Stomach (tissue), 4 donors: ENCODE results near the gene KBTBD8.

Experiments
- CTCF ChIP-seq, 7 experiments: fragments of 450-650 bp in 4 of 7; fragments of 200-600 bp in 3 of 7; sonication (generic) in 3 of 7; IDR thresholded peaks; one replicate each; pipeline ENCODE4 v1.5.1; 2016 to 2019; ENCODE audit warnings: antibody characterized with exemption in 7 of 7, control low read depth in 2 of 7, mild to moderate bottlenecking in 1 of 7
- EP300 ChIP-seq: sonication (generic); formaldehyde crosslinking; IDR thresholded peaks from one replicate; pipeline ENCODE4 v1.6.1; 2017; ENCODE audit warnings: antibody characterized with exemption
- POLR2A ChIP-seq, 4 donors: fragments of 450-650 bp; IDR thresholded peaks; one replicate each; pipeline ENCODE4 v1.6.1; 2016; ENCODE audit warnings: antibody characterized with exemption in 4 of 4, control low read depth in 2 of 4, mild to moderate bottlenecking in 1 of 4, moderate library complexity in 1 of 4

DNA sequence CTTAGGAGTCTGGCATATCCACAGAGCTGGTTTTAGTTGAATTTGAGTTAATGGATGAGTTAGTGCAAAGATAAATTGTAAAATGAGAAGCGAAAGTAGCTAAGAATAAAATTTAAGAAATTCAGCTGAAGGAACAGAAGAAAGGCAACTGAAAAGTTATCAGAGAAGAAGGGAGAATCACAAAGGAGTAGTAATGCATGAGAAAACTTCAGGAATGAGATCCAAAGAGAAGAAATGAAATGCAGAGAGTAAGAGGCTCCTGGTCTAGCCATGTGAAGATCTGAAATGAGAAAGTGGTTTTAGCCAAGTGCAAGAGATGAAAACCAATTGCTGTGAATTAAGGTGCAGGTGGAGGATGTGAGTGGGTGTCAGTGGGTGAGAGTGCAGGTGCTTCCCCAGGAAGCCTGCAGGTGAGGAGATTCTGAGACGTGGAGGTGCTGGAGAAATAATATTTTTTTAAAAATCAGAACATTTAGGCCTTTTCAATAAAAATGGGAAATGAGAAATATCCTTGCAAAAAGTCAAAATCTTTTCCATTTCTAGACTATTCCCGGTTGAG is 18.5 kb downstream of the KBTBD8 start:
- TF ChIP-seq CTCF (IDR thresholded peaks at IDR 0.05) (no peak), POLR2A (IDR thresholded peaks at IDR 0.05) (no peak), EP300 (no peak)
